Stimulated activated CD4-positive, alpha-beta T cell treated with anti-CD3 and anti-CD28 coated beads, Interleukin-15, amount 100 ng/mL, for 48 hours (primary cell): Measurements from ENCODE around the gene DNMT3L.
A peak's percentile ranks its signal among the peaks of the same experiment; 100 is the strongest.
"Not testable (repeated sequence)": the region's sequence is repeated elsewhere in the genome, so short reads cannot be mapped to it uniquely, and the experiment has no call there.

Source experiments
- DNase-seq, 2 donors: peaks; one replicate each; pipeline ENCODE4 v3.0.0-alpha.2; 2020; ENCODE audit warnings: low read depth in 2 of 2

Gene DNMT3L

DNA sequence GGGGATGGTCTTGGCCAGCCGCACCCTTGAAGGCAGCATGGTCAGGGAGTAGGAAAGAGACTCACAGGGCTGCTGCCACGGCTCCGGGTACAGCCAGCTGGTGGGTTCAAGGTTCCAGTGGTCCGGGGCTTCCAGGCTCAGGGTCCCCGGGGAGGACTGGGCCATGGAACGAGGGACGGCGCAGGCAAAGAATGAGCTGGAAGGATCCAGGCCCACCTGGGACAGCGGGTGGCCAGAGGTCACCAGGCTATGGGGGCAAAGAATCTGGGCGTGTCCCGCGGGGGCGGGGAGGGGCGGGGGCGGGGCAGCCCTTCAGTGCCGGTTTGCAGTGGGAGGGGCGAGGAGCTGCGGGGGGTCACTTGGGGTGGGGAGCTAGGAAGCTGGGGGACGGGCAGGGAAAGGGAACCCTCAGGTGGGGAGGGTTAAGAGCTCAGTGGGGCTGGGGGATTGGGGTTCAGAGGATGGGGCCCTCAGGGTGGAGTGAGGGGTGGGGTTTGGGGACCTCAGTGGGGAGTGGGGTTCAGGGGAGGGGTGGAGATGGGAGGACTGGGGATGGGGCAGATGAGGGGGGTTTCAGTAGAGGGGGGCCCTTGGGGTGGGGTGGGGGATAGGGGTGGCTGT is at the start of gene DNMT3L:
Gene DNMT3L, minus strand, starts transcription at position 223 of the 621 bp plus-strand sequence. CDS start 638 bp downstream, outside the sequence.
- DNase-seq: no peak

GRCh38 chr21:44310628-44311507 is 49.2 kb upstream of the DNMT3L start:
- DNase-seq: no peak

DNA sequence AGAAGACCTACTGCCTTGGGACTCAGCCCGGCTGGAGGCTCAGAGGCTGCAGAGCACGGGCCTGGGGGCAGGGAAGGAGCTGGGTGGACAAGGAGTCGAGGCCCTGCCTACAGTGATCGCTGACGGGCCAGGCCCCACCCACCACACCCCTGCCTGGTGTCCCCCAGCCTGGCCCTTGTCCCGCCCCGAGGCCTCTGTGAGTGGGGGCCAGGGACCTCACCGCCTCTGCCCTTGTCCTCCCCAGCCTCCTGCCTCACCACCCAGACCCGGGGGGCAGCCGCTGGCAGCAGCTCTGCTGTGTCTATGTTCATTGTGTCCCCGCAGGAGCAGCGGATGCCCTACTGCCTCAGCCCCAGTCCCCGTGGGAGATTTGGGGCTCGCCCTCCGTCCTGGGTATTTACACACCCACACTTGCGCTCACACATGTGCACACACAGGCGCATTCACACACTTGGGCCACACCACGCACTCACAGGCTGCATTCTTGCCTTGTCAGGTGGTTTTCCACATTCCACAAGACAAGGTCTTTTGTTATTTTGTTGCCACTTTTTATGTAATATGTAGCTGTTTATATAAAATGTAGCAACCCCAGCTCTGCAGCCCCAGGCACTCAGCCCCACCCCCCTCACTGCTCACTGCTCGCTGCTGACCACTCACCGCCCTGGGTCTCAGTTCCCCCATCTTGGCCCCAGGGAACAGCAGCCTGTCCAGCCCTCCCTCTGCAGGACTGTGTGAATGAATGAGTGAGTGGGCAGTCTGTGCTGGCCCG is 45.4 kb upstream of the DNMT3L start:
- no peak for DNase-seq

- DNase-seq: no peak
Measured at GRCh38 chr21:44305691-44306090, 44.0 kb upstream of the DNMT3L start.

DNA sequence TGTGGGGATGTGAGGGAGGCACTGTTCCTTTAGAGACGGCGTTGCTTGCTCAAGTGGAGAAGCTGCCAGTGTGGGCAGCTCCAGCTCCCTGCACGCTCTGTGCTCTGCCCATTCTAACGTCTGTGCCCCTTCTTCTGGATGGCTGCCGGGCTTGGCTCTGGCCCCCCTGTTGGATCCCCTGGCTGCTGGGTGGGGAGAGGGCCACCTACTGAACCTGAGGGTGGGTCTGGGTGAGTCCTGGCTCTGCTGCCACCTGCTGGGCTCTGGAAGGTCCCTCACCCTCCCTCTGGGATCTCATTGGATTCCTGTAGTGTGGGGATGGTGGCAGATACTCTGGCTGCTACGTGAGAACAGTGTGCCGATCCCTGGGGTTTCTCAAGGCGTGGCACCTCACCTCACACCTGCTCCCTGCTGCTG is 43.2 kb upstream of the DNMT3L start:
- no peak for DNase-seq

DNA sequence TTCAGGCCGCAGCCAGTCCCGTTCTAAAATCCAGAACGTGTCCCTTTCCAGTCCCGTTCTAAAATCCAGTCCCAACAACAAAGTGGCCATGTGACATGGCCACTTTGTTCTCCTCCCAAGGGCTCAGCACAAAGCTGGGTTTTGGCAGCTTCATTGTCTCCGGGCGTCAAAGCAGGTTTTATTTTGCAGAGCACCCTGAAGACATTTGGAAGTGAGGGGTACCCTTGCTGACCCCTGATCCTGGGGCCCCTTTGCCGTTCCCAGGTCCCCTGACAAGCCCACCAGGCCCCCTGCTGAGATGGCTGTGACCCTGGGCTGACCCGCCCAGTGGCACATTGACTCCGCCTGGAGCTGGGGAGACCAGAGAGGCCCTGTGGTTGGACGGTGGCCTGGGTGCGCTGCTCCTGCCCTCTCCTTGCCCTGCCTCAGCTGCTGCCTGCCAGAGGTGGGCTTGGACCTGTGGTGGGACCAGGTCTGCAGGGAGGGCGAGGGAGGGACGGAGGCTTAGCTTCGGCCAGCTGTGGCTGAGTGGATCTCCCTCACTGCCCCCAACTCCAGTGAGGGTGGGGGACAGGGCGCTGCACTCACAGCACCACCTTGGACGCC is 42.4 kb upstream of the DNMT3L start:
- no peak for DNase-seq

DNA sequence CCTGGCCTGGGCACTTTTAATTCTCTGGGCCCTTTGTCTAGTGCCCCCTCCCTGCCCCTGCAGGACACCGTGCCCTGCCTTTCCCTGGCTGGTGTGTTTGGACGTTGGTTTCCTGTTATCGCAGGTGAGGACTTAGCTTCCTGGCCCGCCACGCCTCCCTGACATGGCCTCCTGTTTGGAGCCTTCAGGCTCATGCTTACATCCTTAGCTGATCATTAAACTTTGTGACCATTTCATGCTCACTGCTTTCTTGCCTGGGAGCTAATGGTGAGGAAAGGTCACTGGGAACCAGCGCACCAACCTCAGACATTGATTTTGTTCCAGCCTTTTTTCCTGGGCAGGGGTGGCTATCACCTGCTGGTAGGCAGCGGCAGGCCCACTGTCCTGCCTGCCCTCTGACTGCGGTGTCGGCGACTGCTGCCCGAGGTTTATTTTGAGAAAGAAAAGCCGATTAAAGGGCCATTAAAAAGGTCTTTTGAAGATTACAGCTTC is 41.8 kb upstream of the DNMT3L start:
- no peak for DNase-seq

DNA sequence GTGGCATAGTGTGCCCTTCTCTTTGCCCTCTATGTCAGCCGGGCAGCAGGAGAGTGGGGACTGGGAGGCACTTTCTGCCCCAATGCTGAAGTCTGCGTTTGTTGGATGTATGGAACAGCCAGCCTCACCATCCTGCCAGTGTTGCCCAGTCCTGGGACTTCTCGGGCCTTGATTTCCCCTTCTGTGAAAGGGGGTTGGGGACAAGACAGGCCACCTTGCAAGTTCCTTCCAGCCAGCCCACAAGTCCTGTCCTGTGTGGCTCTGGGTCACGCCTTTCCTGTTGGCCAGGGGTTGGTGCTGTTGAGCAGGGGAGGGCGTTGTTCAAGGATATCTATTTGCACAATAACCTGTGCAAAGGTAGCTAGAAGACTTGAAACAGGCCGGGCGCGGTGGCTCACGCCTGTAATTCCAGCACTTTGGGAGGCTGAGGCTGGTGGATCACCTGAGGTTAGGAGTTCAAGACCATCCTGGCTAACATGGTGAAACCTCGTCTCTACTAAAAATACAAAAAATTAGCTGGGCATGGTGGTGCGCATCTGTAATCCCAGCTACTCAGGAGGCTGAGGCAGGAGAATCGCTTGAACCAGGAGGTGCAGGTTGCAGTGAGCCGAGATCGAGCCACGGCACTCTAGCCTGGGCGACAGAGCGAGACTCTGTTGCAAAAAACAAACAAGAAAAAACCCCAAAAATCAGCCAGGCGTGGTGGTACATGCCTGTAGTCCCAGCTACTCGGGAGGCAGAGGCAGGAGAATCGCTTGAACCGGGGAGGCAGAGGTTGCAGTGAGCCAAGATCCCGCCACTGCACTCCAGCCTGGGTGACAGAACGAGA is 41.1 kb upstream of the DNMT3L start:
- DNase-seq: not testable (repeated sequence)

DNA sequence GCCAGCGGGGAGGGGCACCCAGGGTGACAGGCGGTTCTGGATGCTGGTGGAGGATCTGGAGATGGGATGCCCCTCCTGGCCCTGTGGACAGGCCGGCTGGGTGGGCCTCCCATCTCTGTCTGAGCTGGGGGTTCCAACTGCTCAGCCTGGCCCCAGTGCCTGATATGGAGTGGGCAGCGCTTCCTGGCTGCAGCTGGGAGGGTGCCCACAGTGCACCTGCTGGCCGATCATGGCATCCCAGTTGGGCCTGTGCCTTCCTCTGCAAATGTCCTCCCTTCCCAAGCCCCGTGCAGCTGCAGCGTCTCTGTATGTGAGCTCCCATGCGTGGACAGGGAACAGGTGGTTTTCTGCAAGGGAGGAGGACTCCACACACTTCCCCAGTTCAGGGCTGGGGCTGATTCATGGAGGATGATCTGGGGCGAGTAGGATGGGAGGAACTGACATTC is 40.3 kb upstream of the DNMT3L start:
- DNase-seq: no peak

GRCh38 chr21:44301141-44301540 is 39.4 kb upstream of the DNMT3L start:
- no peak for DNase-seq

GRCh38 chr21:44300262-44300959 is 38.7 kb upstream of the DNMT3L start:
- DNase-seq: peak in 1 of 2 donors; percentile 49

DNA sequence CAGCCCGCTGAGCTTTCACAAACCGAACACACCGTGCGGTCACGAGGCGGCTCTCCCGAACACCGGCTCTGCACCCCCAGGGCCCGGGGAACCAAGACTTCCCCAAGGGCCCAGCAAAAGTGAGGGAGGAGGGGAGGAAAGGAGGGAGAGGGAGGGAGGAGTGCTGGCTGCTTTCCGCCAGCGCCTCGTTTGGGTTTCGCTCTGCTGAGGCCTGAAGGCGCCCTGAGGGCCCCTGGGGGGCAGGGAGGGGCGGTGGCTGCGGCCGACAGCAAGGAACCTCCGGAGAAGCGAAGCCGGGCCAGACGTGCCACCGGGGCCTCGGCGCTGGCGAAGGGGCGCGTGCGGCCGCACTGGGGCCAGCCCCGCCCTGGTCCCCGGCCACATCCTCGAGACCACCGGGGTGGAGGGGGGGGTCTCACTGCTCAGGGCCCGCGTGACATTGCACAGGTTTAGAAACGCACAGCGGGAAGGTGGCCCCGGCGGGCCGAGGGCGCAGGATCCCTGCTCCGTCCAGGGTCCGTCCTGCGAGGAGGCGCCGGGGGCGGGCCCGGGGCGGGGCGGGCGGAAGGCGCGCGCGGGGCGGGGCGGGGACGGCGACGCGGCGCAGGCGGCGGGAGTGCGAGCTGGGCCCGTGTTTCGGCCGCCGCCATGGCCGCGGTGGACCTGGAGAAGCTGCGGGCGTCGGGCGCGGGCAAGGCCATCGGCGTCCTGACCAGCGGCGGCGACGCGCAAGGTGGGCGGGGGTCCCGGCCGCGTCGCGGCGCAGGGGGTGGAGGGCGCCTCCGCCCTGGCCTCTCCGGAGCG is 38.0 kb upstream of the DNMT3L start, which contains the start of gene PFKL:
Gene PFKL, plus strand, starts transcription at position 596 of the 804 bp plus-strand sequence. Its CDS starts 53 bp downstream, at position 649.
- DNase-seq: peak; percentile 57 to 58

DNA sequence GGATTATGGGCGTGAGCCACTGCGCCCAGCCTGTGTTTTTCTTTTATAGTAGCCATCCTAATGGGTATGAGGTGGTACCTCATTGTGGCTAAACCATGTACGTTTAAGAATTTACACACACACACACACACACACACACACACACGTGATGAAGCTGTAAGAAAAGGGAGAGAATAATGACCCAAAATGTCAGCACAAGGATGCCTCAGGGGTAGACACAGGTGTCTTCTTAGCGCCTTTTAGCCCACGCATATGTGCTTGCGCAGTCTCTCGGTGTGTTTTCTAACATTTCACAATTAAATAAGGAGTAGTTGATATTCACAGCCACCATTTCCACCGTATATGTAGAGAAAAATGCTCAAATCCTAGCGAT is 37.4 kb upstream of the DNMT3L start:
- no peak for DNase-seq

- DNase-seq: no peak
Measured at GRCh38 chr21:44298301-44298700, 36.6 kb upstream of the DNMT3L start.

- peak; percentile 55 to 73 for DNase-seq
Measured at GRCh38 chr21:44297525-44298290, 36.0 kb upstream of the DNMT3L start.

GRCh38 chr21:44296916-44297315 is 35.2 kb upstream of the DNMT3L start:
- DNase-seq: no peak

- no peak for DNase-seq
Measured at GRCh38 chr21:44296103-44296519, 34.4 kb upstream of the DNMT3L start.

- DNase-seq: no peak
Measured at GRCh38 chr21:44295646-44296045, 33.9 kb upstream of the DNMT3L start.
